NCI-H146 treated with DMSO at 0.1 percent for 48 hours (cell line): ENCODE data around the gene FHOD1.

ENCODE experiments used
- DNase-seq: peaks from one replicate; lab custom pipeline; 2025; ENCODE audit not compliant: unreplicated experiment; lab: John Stamatoyannopoulos, UW

The FHOD1 gene

DNA sequence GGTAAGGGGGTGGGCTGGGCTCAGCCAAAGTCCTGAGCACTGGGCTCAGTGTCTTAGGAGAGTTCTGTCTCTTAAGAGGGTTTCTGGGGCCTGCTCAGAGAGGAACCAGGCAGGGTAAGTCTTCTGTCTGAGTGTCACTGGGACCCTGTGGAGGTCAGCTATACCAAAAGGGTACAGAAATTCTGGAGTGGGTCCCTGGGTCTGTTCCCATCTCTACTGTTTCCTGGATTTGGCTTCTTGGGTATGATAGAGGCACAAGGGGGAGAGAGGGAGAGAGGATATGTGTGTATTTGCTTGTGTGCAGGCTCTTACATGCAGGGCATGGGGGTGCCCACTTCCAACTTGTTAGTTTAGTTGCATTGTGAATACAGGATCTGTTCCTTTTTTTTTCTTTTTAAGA, 53.7 kb downstream of the FHOD1 start:
- DNase-seq = no peak

DNA sequence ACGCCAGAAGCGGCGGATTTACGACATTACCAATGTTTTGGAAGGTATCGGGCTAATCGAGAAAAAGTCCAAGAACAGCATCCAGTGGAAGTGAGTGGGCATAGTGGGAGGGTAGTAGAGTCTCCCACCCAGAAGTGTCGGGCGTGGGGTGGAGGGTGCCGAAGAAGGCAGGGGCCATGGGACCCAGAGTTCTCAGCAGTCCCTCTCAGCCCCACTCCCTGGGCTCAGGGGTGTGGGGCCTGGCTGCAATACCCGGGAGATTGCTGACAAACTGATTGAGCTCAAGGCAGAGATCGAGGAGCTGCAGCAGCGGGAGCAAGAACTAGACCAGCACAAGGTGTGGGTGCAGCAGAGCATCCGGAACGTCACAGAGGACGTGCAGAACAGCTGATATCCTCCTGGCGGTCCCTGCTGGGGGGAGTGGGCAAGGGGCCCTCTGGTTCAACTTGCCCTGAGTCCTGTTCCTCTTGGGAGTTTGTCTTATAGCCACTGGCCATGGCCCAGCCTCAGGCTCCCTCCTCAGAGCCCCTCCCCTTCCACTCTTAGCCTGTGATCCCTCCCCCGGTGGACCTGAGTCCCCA, 54.4 kb downstream of the FHOD1 start:
- no peak for DNase-seq

- peak; percentile 51 for DNase-seq
These were observed 55.1 kb downstream of the FHOD1 start, which contains the start of gene E2F4 for GRCh38 chr16:67191995-67192681. Gene E2F4, plus strand, starts transcription at chr16:67192155. Its CDS starts 73 bp downstream, at chr16:67192228.

- DNase-seq = no peak
These were observed 55.8 kb downstream of the FHOD1 start for GRCh38 chr16:67191411-67191994.

DNA sequence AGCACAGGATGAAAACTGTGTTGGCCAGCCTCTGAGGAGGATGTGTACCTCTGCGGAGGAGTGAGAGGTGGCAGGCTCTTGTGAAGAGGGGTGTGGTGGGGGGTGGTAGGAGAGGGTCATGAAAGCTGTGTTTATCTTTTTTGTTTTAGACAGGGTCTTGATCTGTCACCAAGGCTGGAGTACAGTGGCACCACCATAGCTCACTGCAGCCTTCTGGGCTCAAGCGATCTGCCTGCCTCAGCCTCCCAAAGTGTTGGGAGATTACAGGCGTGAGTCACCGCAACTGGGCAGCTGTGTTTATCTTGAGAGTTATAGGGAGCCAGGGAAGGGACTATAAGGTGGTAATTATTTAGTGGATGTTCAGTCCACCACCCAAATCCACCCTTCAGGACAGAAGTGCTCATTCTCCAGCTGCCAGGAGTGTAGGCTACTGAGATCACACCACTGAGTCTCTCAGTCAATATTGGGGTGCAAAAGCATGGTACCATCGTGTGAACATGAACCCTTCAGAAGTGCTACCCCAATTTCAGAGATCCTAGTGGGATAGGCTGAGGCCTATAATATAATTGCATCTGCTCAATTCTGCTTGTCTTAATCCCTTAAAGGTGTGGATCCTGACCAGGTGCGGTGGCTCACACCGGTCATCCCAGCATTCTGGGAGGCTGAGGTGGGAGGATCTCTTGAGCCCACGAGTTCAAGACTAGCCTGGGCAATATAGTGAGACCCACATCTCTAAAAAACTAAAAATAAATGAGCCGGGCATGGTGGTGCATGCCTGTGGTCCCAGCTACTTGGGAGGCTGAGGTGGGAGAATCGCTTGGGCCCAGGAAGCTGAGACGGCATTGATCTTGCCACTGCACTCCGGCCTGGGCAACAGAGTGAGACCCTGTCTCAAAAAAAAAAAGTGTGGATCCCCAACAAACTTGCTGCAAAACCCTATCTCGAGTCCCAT, 56.6 kb downstream of the FHOD1 start:
- no peak for DNase-seq

GRCh38 chr16:67190041-67190440, 57.2 kb downstream of the FHOD1 start, which contains the start of gene EXOC3L1:
Gene EXOC3L1, minus strand, starts transcription at chr16:67190136. Its CDS starts 460 bp downstream, at chr16:67189676.
- DNase-seq = no peak

- no peak for DNase-seq
These were observed 58.5 kb downstream of the FHOD1 start for GRCh38 chr16:67188798-67189197.

DNA sequence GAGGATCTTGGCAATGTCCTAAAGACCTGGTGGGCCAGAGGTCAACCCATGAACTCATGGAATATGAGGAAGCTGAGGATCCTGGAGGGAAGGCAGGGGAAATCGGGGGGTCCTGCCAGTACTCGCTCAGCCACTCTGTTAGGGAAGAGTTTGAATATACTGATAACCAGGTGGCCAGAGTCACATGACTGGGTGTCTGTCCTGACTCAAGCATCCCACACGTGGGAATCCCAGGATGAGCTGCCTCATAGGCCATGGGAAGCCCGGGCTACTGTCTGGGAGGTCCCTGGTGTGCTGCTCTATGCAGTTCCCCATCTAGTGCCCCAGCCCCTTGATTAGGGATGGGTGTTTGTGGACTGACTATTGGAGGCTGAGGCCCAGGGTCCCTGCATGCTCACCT, 59.0 kb downstream of the FHOD1 start:
- no peak for DNase-seq

GRCh38 chr16:67187175-67187890, 59.9 kb downstream of the FHOD1 start:
- no peak for DNase-seq

DNA sequence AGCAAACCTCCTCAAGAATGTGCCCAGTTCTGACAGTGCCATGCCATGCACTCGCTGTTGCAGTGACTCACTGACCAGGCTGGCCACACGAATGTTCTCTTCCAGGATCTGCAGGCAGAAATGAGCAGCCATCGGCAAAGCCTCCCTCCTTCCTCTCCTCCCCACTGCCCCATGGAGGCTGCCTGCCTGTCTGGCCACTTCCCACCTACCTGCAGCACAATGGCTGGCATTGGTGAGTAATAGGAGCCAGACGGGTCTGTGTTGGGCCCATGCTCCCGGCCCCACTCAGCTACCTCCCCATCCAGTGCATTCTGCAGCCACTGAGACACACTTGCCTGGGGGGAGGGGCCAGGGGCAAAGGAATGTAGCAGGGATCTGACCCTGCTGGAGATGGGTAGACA, 60.7 kb downstream of the FHOD1 start:
- no peak for DNase-seq

DNA sequence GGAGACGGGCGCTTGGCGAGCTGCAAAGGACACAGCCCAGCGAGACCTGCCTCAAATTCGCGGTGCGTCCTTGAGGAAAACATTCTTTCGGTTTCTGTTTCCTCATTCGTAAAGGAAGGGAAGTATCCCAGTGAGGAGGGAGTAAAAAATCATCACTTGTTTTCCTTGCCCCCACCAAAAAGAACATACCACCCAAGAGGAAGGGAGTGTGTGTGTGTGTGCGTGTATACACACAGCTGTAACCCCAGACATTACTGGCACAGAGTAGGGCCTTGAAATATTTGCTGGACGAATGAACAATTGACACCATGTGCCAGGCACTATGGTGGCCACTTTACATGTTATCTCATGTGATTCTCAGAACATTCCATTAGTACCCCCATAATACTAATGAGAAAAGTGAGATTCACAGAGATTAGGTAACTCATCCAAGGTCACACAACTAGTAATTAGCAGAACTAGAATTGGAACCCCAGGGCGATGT, 61.6 kb downstream of the FHOD1 start:
- no peak for DNase-seq

DNA sequence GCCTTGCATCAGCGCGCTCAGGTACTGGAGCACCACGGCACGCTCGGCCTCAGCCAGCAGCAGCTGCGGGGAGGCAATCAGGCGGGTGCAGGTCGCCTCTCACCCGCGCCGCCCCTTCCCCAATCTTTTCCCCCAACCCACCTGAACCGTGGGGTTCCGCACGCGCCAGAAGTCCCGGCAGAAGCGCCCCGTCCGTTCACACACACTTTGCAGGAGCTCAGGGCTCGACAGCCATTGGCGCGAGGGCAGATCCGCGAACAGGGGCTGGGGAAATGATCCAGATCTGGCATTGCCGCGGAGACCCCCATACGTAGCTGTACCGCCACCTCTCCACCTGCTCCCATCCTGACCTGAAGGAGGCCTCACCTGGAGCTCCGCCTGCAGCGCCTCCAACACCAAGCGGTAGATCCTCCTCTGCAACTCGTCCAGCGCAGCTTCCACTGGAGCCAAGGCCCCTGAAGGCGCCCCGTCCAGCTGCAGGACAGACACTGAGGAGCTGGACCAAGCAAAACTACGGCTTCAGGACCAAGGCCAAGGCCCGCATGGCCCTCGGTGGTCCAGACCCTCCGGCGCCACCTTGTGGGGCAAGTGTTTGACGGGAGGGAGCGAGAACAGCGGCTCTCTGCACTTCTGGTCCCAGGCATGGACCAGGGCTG, 62.2 kb downstream of the FHOD1 start:
- peak; percentile 18 for DNase-seq

DNA sequence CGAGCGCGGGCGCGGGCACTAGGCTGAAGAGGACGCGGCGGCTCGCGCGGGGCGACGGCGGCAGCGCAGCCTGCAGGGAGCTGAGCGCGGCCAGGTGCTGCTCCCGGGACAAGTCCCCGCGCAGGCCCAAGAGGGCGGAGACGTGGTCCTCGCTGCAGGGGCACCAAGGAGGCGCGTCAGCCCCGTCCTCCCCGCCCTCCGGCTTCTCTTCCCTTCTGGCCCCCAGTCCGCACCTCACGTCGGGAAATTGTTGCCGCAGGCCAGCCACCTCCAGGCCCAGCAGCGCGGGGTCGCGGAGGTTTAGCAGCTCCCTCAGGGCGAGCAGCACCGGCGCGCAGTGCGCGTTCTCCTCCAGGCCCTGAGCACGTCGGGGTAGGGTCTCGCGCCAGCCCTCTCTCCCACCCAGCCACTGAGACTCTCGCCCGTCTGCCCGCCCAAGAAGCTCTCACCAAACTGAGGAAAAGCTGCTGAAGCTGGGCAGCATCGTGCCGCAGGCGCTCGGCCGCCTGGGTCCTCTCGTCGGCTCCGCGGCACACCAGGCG, 62.8 kb downstream of the FHOD1 start:
- no peak for DNase-seq

DNA sequence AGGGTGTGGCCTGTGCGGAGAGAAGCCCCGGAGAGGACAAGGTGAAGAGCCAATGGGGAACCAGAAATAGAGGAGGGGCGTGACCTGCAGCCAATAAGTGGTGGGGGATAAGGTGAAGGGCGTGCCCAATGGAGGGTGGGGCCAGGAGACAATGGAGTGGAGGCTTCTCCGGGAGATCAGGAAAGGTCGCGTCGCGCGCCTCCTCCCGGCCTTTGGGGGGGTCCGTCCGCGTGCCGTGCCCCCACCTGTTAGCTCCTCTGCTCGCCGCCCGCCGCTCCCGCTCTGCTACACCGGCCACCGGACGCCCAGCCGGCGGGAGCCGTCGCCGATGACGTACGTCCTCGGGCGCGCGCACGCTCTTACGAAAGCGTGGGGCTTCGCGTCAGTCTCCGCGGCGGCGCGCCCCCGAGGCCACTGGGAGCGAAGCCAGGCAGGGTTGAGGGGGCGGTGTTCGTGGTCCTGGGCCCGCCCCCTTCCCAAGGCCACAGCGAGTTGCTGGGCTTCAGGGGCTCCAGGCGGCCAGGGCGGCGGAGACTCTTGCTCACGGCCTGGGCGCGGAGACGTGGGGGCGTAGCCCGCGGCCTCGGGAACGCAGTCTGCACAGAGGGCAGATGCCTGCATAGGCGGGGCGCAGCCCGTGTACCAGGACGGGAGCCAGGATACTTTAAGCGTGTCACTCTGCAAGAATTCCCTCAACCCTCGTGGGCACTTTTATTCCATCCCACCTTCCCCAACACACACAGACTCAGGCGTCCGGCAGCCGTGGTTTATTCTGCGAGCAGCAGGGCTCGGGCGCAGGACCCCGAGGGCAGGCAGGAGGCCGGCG, 63.4 kb downstream of the FHOD1 start, which contains the start of gene MATCAP1:
Gene MATCAP1 (minus strand): TSS at position 337 of the 826 bp plus-strand sequence. CDS start 3,353 bp downstream, outside the sequence.
- DNase-seq = peak; percentile 93

DNA sequence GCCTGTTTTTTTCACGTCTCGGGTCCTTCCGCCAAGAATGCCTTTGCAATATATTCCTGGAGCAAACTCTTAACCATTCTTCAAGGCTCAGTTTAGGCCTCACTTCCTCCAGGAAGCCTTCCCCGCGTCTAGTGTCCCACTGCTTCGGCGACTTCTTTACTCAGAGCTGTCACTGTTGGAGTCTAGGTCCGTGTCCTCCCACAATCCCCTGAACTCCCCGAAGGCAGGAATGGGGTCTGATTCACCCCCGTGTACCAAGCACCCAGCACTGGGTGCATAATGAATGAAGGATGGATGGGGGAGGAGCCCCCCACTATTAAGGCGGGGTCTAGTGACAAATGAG, 64.0 kb downstream of the FHOD1 start:
- no peak for DNase-seq

- no peak for DNase-seq
These were observed 65.0 kb downstream of the FHOD1 start for GRCh38 chr16:67182288-67182687.

- DNase-seq = no peak
These were observed 65.9 kb downstream of the FHOD1 start for GRCh38 chr16:67181346-67181745.

- no peak for DNase-seq
These were observed 67.1 kb downstream of the FHOD1 start for GRCh38 chr16:67180166-67180565.
